CD4-positive, alpha-beta T cell treated with Interferon alpha-2 for 1 hour (primary cell): ENCODE results near the gene AMBN.
"Not testable (repeated sequence)": the region's sequence is repeated elsewhere in the genome, so short reads cannot be mapped to it uniquely, and the experiment has no call there.

ENCODE experiments used
- DNase-seq, 2 donors: peaks; one replicate each; pipeline ENCODE4 v3.0.0-alpha.2; 2020 to 2022

Gene AMBN

DNA sequence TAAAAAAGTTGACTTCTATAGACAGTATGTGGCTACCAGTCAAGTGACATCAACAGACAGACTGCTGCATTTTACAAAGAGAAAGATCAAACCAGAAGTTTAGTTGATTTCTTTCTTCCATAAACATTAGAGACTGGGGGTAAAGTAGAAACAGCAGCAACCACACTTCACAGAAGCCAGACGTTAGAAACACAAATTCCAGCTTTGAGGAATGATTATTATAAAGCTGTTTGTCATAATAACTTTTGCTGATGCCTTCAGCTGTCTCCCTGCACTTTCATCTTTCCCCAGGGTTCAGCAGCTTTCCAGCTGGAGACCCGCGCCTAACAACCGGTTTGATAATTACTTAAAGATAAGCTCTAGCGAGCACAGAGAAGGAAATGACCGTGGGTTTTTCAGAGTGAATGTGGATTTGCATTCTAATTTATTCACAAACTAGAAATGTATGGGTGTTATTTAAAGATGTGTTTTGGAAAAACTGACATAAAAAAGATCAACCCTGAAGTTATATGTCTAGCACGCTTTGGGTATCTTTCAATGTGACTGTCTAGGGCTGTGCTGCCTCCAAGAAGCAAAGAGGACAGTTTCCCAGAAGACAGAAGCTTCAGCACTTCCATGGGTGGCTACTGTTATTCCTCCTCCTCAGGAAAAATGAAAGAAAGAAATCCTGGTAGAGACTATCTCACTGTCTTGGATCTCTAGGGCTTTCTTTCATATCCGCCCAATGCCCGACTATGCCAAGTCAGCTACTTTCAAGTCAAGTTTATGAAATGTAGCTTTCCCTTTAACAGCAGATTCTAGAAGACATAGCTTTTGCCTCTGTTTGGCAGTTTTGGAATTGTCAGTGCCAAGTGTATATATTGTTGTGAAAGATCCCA, 21.5 kb downstream of the AMBN start:
- DNase-seq = no peak

DNA sequence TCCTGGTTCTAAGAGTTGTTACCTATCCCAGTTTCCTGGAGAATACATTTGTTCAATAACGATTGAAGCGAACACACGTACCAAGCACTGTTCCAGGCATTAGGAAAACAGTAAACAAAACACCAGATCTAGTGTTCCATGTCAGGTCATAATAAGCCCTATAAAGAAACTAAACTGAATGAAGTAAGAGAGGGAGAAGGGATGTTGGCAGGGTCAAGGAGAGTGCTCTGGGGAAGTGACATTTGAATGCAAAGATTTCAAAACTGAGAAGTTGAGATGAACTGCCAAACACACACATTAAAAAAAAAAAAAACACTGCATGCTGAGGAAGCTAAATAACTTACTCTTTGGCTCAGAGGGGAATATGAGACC, 22.1 kb downstream of the AMBN start:
- DNase-seq = no peak

DNA sequence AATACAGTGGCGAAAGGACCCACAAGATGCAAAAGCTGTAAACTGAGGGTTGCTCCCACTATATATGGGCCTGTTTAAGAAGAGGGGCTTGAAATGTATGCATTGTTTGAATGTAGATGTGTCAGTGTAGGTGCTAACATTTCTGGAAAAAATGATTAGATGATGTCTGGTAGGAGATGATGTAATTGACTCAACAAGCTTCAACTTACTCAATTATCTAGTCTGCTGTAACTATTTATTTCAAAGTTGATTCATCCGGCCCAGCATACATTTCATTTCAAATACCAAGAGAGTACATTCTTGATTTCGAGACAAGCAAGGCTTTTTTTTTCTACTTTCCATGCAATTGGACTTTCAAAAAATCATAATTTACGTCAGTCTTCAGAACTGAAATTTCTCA, 27.2 kb downstream of the AMBN start:
- no peak for DNase-seq

DNA sequence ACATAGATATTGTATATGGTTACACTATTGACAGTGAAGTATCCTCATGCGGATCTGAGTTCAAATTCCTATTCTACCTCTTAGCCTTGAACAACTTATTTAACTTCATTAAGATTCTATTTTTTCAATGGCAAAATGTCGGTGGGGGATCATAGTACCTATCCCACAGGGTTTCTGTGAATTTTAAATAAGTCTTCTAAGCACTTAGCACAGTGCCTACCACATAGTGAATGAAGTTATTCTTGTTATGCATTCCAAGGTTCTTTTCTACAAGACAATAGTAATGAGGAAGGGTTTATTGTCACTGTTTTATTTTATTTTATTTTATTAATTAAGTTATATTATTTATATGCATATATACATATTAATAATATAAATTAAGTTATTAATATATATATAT, 27.7 kb downstream of the AMBN start:
- no peak for DNase-seq

DNA sequence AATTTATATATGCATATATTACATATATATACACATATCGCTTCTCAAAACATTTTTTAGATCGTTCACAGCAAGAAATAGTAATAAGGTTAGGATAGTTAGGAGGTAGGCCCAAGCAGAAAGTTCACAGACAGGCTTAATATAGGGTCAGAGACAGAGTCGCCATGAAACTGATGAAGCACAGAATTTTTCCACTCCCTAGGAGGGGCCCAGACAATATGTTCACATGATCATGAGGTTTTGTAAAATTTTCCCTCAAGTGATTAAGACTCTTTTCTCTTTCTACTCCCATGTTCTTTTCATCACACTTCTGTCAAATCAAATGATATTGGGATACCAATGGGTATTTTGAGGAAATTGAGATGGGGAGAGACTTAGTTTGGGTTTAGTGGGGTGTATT, 31.3 kb downstream of the AMBN start:
- no peak for DNase-seq

DNA sequence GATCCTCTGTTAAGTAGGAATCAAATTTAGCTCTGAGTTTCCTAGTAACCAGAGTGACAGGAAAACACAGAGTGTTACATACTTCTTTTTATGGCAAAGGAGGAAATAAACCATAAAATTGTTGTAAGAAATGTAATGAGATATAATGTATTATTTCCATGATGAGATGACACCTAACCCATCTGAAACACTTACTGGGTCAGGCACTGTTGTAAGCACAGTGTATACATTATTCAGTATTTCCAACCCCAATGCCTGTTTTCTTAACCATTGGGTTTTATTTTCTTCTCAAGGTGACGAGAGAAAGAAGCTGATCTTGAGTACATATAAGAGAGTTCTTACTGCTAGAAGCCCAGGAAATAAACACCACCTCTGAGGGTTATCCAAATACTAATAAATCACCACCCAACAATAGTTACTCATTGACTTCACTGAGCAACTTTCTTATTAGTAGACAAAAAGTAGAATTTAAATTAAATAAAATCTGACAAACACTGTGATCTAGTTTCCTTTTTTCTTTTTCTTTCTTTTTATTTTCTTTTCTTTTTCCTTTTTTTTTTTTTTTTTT, 32.3 kb downstream of the AMBN start:
- DNase-seq = no peak

DNA sequence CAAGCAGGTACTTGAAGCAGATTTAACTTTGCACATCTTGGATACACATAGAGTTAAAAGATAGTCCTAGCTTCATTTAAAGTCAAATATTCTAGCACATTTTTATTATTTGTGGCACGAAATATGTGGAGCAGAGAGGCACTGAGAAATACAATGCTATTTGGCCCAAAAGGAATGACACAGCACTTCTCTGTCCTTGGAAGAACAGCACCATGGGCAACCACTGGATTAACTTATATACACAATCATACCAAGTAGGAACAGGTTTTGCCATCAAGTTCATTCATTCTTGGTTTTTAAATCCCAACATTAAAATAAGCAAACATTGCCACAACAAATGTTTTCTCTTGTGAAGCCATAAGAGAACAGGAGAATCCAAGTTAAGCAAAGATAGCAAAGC, 35.6 kb downstream of the AMBN start:
- DNase-seq = no peak

DNA sequence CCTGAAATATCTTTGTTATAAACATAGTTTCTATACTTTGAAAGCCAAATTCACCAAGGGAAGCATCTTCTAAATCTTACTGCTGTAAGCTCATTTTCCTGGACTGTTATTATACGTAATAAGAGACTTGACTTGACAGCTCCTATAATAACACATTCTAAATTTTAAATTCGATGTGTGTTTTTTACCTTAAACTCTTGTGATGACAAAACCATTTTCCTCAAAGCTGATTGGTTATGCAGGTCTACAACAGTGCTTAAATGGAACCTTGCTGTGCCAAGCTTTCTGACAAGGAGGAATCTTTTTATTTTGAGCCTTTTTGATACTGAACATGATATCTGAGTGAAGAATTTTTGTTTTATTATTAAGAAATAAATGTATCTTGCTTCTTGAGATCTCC, 36.4 kb downstream of the AMBN start, which contains the start of gene ENAM:
Gene ENAM, plus strand, starts transcription at position 301 of the 400 bp plus-strand sequence. CDS start 757 bp downstream, outside the sequence.
- no peak for DNase-seq

DNA sequence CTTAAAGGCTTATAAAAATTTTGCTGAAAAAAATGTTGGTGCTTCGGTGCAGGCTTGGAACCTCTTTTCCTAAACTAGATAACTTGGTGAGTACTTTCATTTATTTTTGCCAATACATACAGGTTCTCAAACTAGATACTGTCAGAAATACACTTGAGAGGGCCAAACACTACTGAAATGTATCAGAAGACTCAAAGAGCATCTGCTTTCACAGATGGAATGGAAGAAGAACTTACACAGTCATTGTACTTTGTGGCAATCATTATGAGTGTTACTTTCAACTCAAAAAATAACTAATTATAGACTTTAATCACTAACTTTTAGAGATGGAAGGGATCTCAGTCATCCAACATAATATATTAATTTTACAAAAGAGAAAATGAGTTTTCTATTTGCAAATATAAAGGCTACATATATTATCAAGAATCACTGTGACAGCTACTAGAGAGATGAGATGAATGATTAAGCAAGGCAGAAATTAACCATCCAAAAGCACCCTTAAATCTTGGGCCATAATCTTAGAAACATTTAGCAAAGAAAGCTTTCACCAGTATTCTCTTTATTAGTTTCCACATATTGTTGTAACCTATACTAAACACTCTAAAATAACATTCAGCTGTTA, 37.5 kb downstream of the AMBN start:
- DNase-seq = no peak

DNA sequence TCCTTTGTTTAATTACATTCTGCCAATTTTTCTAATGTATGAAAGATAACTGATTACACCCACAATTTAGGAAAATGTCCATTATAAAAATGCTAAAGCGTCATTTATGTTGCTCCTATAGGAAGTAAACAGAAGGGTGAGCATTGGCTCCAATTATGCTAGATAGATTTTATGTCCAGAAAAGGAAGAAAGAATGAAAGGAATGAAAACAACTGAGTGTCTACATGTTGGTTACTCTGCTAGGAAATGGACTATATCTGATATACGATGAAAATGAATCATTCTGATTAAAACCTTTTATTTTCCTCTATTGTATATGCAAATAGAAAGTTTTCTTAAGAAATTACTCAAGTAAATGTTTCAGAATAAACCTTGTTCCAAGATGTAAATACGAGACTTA, 38.1 kb downstream of the AMBN start:
- DNase-seq = no peak

DNA sequence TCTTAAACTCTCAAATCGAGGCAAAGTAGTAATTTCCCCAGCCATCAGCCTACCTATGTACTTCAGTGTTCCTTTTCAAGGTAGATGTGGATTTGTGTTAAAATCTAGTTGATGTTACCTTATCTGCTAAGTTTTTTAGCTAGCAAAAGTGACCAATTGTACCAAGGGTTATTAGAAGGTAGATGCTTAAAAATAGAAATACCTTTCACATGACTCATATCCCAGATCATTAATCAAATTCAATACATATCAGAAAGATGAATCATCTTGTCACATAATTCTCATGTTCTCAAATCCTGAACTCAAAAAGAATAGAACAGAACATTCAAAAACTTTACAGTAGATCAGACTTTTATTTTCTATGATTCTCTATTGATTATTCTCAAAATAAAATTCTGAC, 40.0 kb downstream of the AMBN start:
- DNase-seq = no peak

DNA sequence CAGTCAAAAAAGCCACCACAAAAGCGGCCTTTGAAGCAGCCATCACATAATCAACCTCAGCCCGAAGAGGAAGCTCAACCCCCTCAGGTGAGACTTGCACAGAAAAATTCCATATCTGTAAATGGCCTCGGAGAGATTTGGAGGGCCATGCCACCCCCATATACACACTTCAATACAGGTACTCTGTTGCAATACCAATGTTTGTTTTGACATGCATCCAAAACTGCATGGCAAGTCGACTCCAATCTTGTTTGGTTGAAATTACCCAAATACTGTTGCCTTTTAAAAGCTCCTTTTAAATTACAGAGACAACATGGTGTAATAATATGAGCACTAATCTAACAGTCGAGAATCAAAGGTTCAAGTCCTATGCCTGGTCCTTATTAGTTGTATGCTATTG, 42.4 kb downstream of the AMBN start:
- DNase-seq = no peak

DNA sequence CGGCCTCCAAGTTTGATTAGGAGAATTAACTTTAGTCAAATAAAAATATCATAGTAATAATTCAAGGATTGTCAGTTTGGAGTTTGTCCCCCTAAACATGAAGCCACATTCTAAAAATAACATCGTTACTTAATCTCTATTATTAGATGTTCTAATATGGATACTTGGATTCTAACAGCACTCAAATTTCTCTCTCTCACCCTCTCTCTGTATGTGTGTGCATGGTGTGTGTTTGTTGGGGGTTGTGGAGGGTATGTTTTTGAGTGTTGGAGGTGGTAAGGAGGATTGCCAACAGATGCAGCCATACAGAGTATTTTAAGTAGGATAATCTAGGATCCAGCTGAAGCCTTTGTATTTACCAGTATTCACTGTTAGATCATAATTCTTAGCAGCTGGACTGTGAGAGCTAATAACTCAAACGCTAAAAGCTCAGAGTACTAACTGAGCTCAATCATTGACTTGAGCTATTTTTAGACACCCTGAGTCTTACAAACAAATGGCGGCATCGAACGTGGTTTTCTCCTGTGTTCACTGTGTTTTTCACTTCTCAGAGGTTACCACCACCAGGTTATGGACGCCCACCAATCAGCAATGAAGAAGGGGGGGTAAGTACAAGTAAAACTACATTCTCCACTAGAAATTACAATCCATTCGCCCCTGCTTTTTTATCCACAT, 45.3 kb downstream of the AMBN start:
- no peak for DNase-seq

DNA sequence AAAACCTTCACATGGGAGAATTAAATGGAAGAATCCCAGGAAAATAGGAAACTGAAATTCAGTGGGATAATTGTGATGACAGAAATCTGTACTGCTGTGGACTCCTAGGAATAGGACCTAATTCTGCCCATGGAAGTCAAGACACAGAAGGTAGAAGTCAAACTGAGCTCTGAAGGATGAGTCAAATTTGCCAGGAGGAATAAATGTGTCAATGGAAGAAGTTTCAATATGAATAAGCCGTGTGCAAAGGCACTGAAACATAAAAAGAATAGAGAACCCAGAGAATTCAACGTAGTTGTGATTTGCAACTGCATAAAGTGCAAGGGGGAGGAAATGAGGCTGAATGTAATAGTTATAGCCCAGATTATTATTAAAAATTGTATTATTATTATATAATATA, 48.1 kb downstream of the AMBN start:
- DNase-seq = no peak

DNA sequence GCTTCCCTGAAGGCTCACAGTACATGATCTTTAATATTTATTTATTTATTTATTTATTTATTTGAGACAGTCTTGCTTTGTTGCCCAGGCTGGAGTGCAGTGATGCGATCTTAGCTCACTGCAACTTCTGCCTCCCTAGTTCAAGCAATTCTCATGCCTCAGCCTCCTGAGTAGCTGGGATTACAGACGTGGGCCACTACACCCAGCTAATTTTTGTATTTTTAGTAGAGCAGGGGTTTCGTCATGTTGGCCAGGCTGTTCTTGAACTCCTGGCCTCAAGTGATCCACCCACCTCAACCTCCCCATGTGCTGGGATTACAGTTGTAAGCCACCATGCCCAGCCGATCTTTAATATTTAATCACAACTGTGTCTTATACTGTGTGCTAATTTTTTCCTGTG, 58.7 kb downstream of the AMBN start:
- not testable (repeated sequence) for DNase-seq

DNA sequence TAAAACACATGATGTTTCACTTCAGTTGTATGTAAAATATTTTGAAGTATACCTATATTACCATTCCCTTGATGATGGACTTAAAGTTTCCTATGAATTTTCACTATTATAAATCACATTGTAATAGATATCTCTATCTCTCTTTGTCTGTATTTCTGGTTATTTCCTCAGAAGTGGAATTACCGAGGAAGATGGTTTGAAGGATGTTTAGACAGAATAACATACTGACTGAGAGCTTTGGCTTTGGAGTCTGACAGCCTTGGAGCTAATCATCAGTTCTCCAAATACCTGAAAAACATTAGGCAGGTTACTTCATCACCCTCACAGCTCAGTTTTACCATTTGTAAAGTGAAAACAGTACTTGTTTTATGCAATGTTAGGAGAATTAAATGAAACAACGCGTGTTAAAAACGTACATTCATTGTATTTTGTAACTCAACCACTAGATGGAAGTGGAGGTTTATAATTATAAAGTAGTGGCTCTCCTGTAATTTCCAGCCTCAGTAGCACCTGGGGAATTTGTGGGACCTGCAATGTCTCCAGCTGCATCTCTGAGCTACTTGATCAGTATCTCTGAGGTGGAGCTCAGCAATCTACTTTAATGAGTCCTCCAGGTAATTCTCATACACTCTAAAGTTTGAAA, 59.9 kb downstream of the AMBN start:
- peak in 1 of 2 donors; percentile 51 for DNase-seq

DNA sequence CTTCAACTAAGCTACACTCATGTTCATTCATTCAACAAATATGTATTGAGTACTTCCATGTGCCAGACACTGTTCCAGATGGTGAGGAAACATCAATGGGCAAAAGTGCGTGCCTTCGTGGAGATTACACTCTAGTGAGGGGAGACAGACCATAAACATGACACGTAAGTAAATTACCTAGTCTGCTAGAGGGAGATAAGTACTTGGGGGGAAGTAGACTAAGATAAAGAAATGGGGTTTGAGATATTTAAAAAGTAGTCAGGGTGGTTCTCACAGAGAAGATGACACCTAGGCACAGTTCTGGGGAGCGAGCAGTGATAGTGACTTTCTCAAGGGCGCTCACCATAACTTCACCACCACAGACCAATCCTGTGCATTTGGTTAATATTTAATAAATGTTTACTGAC, 62.6 kb downstream of the AMBN start:
- DNase-seq = no peak
